WTC11 (cell line): Measurements from ENCODE around the gene C22orf31. TPM values are rescaled to one million over a fixed set of nuclear protein-coding genes. Genes with fewer than 3 reads are reported as not detected.
"Not testable (repeated sequence)": the region's sequence is repeated elsewhere in the genome, so short reads cannot be mapped to it uniquely, and the experiment has no call there.

Source experiments
- ATAC-seq: fragments of 200-7000 bp; cut with Tn5 transposase; 2 replicates; pipeline ENCODE4 v1.10.0; 2021; ENCODE audit warnings: mild to moderate bottlenecking, moderate library complexity
- CTCF ChIA-PET: fragments of 300-600 bp; sonication (Branson Sonifier 250); formaldehyde crosslinking; loops from one replicate; lab custom pipeline; 2021; ENCODE audit warnings: antibody characterized with exemption; lab: Charles Lee
- POLR2A ChIA-PET: fragments of 350-600 bp; sonication (Branson Sonifier 250); formaldehyde crosslinking; loops from one replicate; lab custom pipeline; 2021; ENCODE audit warnings: antibody characterized with exemption; lab: Charles Lee
- DNase-seq: peaks from one replicate; pipeline ENCODE4 v3.0.0; 2021; ENCODE audit warnings: low spot score
- H3K27ac Mint-ChIP-seq: 2 replicates; pipeline ENCODE4 v1.8.0; 2021; ENCODE audit warnings: mixed read lengths
- H3K27me3 Mint-ChIP-seq: 2 replicates; pipeline ENCODE4 v1.8.0; 2021; ENCODE audit warnings: low read depth, mild to moderate bottlenecking, moderate library complexity, mixed read lengths
- H3K36me3 Mint-ChIP-seq: 2 replicates; pipeline ENCODE4 v1.8.0; 2021; ENCODE audit warnings: mixed read lengths
- H3K4me1 Mint-ChIP-seq: 2 replicates; pipeline ENCODE4 v1.8.0; 2022; ENCODE audit warnings: mixed read lengths
- H3K4me3 Mint-ChIP-seq: 2 replicates; pipeline ENCODE4 v1.8.0; 2021; ENCODE audit warnings: mild to moderate bottlenecking, moderate library complexity, mixed read lengths
- H3K9me3 Mint-ChIP-seq: 2 replicates; pipeline ENCODE4 v1.8.0; 2021; ENCODE audit warnings: mixed read lengths
- CBFB ChIP-seq: sonication (generic); formaldehyde crosslinking; IDR thresholded peaks from 2 replicates; pipeline ENCODE4 v1.8.1; 2022; ENCODE audit warnings: mild to moderate bottlenecking, low read depth, missing genetic modification reagents
- CREB1 ChIP-seq: sonication (generic); formaldehyde crosslinking; IDR thresholded peaks from 2 replicates; pipeline ENCODE4 v1.8.0; 2023; ENCODE audit warnings: mild to moderate bottlenecking, missing genetic modification reagents
- FOXK1 ChIP-seq: sonication (generic); formaldehyde crosslinking; IDR thresholded peaks from 2 replicates; pipeline ENCODE4 v1.8.0; 2022; ENCODE audit warnings: mild to moderate bottlenecking, moderate library complexity, missing genetic modification reagents
- IRF2 ChIP-seq: sonication (generic); formaldehyde crosslinking; IDR thresholded peaks from 2 replicates; pipeline ENCODE4 v1.8.0; 2022; ENCODE audit warnings: low read depth, missing genetic modification reagents, borderline replicate concordance
- JAZF1 ChIP-seq: fragments of 250-450 bp; sonication (Bioruptor Pico); IDR thresholded peaks from 2 replicates; pipeline ENCODE4 v1.9.0; 2021; ENCODE audit warnings: moderate library complexity, mild to moderate bottlenecking, inconsistent platforms
- NFE2L1 ChIP-seq: sonication (generic); formaldehyde crosslinking; IDR thresholded peaks from 2 replicates; pipeline ENCODE4 v1.8.1; 2023; ENCODE audit warnings: missing genetic modification reagents
- NFYB ChIP-seq: sonication (generic); formaldehyde crosslinking; conservative IDR thresholded peaks from 2 replicates; pipeline ENCODE4 v1.8.0; 2022; ENCODE audit warnings: low read depth, missing genetic modification reagents
- NR1H2 ChIP-seq: sonication (generic); formaldehyde crosslinking; IDR thresholded peaks from 2 replicates; pipeline ENCODE4 v1.9.0; 2021; ENCODE audit warnings: mild to moderate bottlenecking, moderate library complexity, missing genetic modification reagents
- NR2C2 ChIP-seq: sonication (generic); formaldehyde crosslinking; IDR thresholded peaks from 2 replicates; pipeline ENCODE4 v1.8.0; 2022; ENCODE audit warnings: mild to moderate bottlenecking, missing genetic modification reagents
- NR3C1 ChIP-seq: sonication (generic); formaldehyde crosslinking; conservative IDR thresholded peaks from 2 replicates; pipeline ENCODE4 v1.8.1; 2023; ENCODE audit warnings: low read depth, mild to moderate bottlenecking, missing genetic modification reagents
- SOX15 ChIP-seq: fragments of 250-450 bp; sonication (Bioruptor Pico); IDR thresholded peaks from 2 replicates; pipeline ENCODE4 v1.9.0; 2021; ENCODE audit warnings: mild to moderate bottlenecking
- TP53 ChIP-seq: sonication (generic); formaldehyde crosslinking; IDR thresholded peaks from 2 replicates; pipeline ENCODE4 v1.8.1; 2023; ENCODE audit warnings: mild to moderate bottlenecking, missing genetic modification reagents
- ZNF232 ChIP-seq: sonication (generic); formaldehyde crosslinking; IDR thresholded peaks from 2 replicates; pipeline ENCODE4 v1.8.0; 2022; ENCODE audit warnings: mild to moderate bottlenecking, missing genetic modification reagents
- ZNF263 ChIP-seq: sonication (generic); formaldehyde crosslinking; IDR thresholded peaks from 2 replicates; pipeline ENCODE4 v1.8.1; 2022; ENCODE audit warnings: low read depth, mild to moderate bottlenecking, moderate library complexity, missing genetic modification reagents
- ZNF416 ChIP-seq: fragments of 250-450 bp; sonication (Bioruptor Pico); IDR thresholded peaks from 2 replicates; pipeline ENCODE4 v1.9.0; 2021; ENCODE audit warnings: mild to moderate bottlenecking, inconsistent platforms
- total RNA-seq: library from RNA; stranded (reverse); gene quantifications from 3 replicates; pipeline ENCODE4 v1.2.3, GENCODE V29; 2021
- TF ChIP-seq, protein P1 (sequence below): sonication (generic); formaldehyde crosslinking; IDR thresholded peaks from 2 replicates; pipeline ENCODE4 v1.8.1; 2023; ENCODE audit warnings: mild to moderate bottlenecking, missing genetic modification reagents
- TF ChIP-seq, protein P2 (sequence below): fragments of 250-450 bp; sonication (Bioruptor Pico); IDR thresholded peaks from 2 replicates; pipeline ENCODE4 v1.8.0; 2021; ENCODE audit warnings: mild to moderate bottlenecking
- TF ChIP-seq, protein P3 (sequence below): sonication (generic); formaldehyde crosslinking; IDR thresholded peaks from 2 replicates; pipeline ENCODE4 v1.8.0; 2022; ENCODE audit warnings: mild to moderate bottlenecking, missing genetic modification reagents
- TF ChIP-seq, protein P4 (sequence below): fragments of 200-600 bp; IDR thresholded peaks from 2 replicates; pipeline ENCODE4 v1.8.0; 2022; ENCODE audit warnings: antibody characterized with exemption

The C22orf31 gene
- total RNA-seq, 1 experiment from 2014 or later: not detected

DNA sequence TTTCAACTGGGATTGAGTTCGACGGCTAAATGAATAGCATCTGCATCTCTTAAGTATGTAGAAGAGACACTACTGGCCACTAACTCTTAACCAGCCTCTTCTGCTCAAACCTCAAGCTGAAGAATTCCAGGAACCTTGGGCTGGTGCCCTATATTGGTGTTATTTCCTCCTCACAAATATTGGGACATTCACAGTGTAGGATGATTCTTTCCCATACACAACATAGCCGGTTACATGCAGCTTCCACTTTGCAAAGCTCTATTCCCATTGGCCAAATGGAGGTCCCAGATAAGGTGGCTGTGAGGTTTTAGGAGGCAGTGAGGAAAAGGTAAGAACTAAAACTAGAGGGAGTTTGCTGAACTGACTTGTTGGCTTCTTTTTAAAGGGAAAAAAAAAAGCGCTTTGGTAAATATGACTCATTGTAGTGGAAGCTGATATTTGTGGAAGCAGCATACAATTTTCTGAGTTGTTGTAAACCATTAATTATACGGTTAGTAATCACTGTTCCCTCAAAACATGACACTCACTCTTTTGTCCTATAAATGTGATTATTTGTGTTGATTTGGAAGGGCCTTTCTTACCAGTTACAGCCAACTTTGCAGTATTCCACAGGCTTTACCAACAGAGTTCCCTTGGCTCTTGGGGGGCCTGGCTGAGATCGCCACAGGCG lies 17.6 kb downstream of the C22orf31 start (continued):
- no peak for TF ChIP-seq ZNF416

DNA sequence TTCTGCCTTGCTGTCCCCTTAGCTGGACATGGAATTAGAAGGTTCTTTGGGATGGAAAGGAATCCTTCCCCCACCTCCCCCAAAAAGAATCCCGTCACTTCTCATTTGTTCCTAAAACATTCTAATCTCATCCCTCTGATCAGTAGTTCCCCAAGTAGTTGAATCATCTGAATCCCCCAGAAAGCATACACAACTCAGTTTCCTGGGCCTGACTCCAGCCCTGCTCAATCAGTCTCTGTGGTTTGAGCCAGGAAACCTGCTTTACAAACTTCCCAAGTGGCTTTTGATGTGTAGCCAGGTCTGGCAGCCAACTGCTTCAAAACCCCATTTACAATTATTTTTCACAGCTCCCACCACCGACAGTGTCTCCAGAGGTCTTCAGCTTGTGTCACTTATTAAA lies 20.2 kb downstream of the C22orf31 start:
- Mint-ChIP-seq H3K27ac (peak overlapping the region; percentile 73; the same call in 1 of the 2 replicates), H3K4me3 (no peak overlapping the region), H3K27me3 (no peaks in the 10 kb centered on the region), H3K9me3 (no peaks in the 10 kb centered on the region), H3K36me3 (peaks cover 19% of the 10 kb centered on the region), H3K4me1 (peaks cover 3% of the 10 kb centered on the region; the same call in 1 of the 2 replicates)
- no peak for ATAC-seq
- ChIA-PET CTCF (interaction anchor here (1.0 to 5.1 kb wide), 20 partner anchors 10 to 236 kb away, joined by 3 to 60 read pairs (median 10); partner anchors contain the start of genes C22orf31 and ZNRF3), POLR2A (interaction anchor here (1.0 kb wide), 1 partner anchor 105 kb away, joined by 3 read pairs; no protein-coding TSS in a partner anchor)
- TF ChIP-seq NR3C1 (CRISPR knock-in tag) (no peak), CREB1 (CRISPR knock-in tag) (no peak), TP53 (CRISPR knock-in tag) (no peak), ZNF232 (no peak), ZNF263 (CRISPR knock-in tag) (no peak), FOXK1 (no peak), SOX15 (CRISPR knock-in tag) (no peak), NR1H2 (CRISPR knock-in tag) (no peak), JAZF1 (CRISPR knock-in tag) (no peak), NFYB (no peak), CBFB (CRISPR knock-in tag) (no peak), IRF2 (CRISPR knock-in tag) (no peak), NR2C2 (no peak)
- TF ChIP-seq, protein P1, sequence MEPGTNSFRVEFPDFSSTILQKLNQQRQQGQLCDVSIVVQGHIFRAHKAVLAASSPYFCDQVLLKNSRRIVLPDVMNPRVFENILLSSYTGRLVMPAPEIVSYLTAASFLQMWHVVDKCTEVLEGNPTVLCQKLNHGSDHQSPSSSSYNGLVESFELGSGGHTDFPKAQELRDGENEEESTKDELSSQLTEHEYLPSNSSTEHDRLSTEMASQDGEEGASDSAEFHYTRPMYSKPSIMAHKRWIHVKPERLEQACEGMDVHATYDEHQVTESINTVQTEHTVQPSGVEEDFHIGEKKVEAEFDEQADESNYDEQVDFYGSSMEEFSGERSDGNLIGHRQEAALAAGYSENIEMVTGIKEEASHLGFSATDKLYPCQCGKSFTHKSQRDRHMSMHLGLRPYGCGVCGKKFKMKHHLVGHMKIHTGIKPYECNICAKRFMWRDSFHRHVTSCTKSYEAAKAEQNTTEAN: no peak
- TF ChIP-seq, protein P2, sequence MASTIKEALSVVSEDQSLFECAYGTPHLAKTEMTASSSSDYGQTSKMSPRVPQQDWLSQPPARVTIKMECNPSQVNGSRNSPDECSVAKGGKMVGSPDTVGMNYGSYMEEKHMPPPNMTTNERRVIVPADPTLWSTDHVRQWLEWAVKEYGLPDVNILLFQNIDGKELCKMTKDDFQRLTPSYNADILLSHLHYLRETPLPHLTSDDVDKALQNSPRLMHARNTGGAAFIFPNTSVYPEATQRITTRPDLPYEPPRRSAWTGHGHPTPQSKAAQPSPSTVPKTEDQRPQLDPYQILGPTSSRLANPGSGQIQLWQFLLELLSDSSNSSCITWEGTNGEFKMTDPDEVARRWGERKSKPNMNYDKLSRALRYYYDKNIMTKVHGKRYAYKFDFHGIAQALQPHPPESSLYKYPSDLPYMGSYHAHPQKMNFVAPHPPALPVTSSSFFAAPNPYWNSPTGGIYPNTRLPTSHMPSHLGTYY (CRISPR knock-in tag): no peak
- TF ChIP-seq, protein P3, sequence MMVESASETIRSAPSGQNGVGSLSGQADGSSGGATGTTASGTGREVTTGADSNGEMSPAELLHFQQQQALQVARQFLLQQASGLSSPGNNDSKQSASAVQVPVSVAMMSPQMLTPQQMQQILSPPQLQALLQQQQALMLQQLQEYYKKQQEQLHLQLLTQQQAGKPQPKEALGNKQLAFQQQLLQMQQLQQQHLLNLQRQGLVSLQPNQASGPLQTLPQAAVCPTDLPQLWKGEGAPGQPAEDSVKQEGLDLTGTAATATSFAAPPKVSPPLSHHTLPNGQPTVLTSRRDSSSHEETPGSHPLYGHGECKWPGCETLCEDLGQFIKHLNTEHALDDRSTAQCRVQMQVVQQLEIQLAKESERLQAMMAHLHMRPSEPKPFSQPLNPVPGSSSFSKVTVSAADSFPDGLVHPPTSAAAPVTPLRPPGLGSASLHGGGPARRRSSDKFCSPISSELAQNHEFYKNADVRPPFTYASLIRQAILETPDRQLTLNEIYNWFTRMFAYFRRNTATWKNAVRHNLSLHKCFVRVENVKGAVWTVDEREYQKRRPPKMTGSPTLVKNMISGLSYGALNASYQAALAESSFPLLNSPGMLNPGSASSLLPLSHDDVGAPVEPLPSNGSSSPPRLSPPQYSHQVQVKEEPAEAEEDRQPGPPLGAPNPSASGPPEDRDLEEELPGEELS (CRISPR knock-in tag): no peak
- no peak for DNase-seq

DNA sequence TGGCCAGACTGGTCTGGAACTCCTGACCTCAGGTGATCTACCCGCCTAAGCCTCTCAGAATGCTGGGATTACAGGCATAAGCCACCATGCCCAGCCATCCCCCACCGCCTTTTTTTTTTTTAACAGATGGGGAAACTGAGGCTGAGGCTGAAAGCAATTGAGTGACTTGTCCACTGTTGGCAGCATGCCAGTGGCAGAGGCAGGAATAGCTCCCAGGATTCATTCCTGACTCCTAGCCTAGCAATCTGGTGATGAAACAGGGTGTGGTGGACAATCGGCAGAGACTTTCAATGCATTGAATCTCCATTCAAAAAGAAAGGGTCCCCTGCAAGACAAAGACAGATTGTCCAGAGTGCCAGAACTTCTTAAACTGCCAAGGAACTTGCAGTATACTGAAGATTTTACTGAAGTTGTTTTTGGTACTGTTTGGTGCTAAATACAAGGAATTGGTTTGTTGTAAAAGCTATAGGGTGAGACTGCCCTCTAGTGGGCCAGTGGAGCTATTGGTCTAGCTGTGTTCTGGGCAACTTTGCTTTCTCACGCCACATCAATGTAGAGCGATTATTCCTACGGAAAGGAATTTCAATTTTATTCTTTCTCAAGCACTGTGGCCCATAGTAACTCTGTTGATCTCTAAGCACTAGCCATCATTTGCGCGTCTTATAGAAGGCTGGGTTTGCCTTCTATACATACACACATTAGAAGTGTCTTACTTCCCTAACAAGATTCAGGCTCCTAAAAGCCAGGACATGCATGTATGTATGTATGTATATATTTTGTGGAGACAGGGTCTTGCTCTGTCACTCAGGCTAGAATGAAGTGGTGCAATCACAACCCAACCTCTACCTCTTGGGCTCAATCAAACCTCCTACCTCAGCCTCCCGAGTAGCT lies 21.0 kb downstream of the C22orf31 start:
- peak; percentile 68 for DNase-seq
- Mint-ChIP-seq H3K27me3 (no peaks in the 10 kb centered on the region), H3K9me3 (no peaks in the 10 kb centered on the region), H3K4me3 (no peak overlapping the region), H3K36me3 (peaks cover 13% of the 10 kb centered on the region), H3K27ac (peak overlapping the region; percentile 72)
- POLR2A ChIA-PET: interaction anchor here (1.0 to 1.4 kb wide), 5 partner anchors 17 to 185 kb away, joined by 3 to 12 read pairs (median 4); partner anchors contain the start of gene ZNRF3
- CTCF ChIA-PET: interaction anchor here (0.5 to 5.1 kb wide), 66 partner anchors 9 to 601 kb away, joined by 3 to 60 read pairs (median 6); partner anchors contain the start of genes C22orf31, KREMEN1, XBP1 and ZNRF3
- TF ChIP-seq, protein P4, sequence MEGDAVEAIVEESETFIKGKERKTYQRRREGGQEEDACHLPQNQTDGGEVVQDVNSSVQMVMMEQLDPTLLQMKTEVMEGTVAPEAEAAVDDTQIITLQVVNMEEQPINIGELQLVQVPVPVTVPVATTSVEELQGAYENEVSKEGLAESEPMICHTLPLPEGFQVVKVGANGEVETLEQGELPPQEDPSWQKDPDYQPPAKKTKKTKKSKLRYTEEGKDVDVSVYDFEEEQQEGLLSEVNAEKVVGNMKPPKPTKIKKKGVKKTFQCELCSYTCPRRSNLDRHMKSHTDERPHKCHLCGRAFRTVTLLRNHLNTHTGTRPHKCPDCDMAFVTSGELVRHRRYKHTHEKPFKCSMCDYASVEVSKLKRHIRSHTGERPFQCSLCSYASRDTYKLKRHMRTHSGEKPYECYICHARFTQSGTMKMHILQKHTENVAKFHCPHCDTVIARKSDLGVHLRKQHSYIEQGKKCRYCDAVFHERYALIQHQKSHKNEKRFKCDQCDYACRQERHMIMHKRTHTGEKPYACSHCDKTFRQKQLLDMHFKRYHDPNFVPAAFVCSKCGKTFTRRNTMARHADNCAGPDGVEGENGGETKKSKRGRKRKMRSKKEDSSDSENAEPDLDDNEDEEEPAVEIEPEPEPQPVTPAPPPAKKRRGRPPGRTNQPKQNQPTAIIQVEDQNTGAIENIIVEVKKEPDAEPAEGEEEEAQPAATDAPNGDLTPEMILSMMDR: peak; percentile 90
- TF ChIP-seq NFE2L1 (CRISPR knock-in tag): no peak
- TF ChIP-seq, all 79 proteins: peak for 1
- ATAC-seq: peak; percentile 81
- peaks cover 3% of the 10 kb centered on the region; the same call in 1 of the 2 replicates for H3K4me1 Mint-ChIP-seq

DNA sequence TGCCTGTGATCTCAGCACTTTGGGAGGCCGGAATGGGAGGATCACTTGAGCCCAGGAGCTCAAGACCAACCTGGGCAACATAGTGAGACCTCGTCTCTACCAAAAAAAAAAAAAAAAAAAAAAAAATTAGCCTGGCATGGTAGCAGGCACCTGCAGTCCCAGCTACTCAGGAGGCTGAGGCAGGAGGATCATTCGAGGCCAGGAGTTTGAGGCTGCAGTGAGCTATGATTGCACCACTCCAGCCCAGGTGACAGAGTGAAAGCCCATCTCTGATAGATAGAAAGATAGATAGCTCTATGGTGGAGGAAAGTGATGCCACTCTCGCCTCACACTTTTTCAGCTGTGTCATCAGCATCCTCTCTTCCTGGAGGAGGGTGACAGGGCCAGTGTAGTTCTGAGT lies 21.9 kb downstream of the C22orf31 start:
- not testable (repeated sequence) for H3K4me1 Mint-ChIP-seq, DNase-seq, H3K9me3 Mint-ChIP-seq, ATAC-seq, H3K27me3 Mint-ChIP-seq, H3K4me3 Mint-ChIP-seq
- H3K36me3 Mint-ChIP-seq: peaks cover 10% of the 10 kb centered on the region
- H3K27ac Mint-ChIP-seq: 0 out of 2 replicates have a peak overlapping the region, but pooled peaks have one; percentile 22
- CTCF ChIA-PET: interaction anchor here (0.5 to 5.1 kb wide), 33 partner anchors 8 to 468 kb away, joined by 3 to 60 read pairs (median 8); partner anchors contain the start of genes C22orf31, XBP1 and ZNRF3
- POLR2A ChIA-PET: interaction anchor here (0.7 to 1.4 kb wide), 4 partner anchors 18 to 157 kb away, joined by 3 to 5 read pairs (median 4); no protein-coding TSS in a partner anchor
